ENCODE measurements around the gene SAPCD2.

The SAPCD2 gene

DNA sequence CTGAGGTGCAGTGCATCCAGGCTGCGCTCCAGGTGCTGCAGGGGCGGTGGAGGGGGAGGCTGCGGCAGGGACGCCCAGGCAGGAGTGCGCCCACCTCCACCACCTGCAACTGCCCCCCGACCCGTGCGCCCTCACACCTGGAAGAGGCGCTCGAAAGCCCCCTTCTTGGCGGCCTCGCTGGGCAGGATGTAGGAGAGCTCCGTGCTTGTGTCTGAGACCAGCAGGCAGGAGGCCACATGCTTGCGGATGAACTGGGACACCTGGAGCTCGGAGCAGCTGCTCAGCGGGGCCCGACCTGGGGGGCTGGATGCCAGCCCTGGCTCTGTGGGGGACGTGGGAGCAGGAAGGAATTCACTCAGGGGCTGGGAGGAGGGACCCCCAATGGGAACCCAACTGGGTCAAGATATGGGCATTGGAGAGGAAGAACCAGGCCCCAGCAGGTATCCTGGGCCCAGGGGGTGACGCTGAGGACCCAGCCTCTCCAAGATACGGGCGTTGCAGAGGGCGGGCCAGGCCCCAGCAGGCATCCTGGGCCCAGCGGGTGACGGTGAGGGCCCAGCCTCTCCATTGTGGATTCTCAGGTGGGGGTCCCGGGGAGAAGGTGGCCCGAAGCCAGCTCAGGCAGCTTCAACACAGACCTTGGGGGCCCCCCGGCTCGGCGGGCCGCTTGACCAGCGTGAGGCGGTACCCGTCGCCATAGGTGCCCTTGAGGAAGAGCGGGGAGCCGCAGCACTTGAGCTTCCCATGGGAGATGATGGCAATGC, 55.4 kb downstream of the SAPCD2 start:
- DNase-seq = no peak

DNA sequence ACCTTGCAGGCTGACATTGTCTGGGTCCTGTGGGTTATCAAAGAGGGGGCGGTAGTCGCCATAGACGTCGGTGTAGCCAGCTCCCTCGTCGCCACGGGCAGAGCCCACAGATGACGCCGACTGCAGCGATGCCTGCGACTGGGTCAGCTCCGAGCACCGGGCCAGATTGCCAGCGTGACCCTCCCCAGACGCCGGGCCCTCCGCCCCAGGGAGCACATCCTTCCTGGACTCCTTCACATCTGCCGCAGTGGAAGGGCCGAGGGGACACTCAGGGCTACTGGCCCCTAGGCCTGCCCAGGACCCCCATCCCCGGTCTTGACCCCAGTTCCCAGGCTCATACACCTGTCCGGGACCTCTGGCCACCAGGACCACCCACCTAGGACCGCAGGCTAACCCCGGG, 56.2 kb downstream of the SAPCD2 start:
- DNase-seq = no peak

DNA sequence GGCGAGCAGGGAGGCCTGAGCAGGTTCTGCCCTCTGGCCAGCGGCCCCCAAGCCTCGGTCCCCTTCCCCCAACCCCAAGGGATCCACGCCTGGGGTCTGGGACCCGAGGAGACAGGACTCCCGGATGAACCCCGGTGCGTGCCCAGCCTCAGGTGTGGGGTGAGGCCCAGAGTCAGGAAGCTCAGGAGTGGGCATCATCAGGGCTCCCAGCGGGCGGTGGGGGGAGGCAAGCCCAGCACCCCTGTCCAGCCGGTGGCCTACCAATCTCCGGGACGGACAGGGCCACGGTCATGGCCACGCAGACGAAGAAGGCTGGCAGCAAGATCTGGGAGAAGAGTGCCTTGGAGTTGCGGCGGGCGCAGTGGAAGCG, 56.8 kb downstream of the SAPCD2 start:
- no peak for DNase-seq

DNA sequence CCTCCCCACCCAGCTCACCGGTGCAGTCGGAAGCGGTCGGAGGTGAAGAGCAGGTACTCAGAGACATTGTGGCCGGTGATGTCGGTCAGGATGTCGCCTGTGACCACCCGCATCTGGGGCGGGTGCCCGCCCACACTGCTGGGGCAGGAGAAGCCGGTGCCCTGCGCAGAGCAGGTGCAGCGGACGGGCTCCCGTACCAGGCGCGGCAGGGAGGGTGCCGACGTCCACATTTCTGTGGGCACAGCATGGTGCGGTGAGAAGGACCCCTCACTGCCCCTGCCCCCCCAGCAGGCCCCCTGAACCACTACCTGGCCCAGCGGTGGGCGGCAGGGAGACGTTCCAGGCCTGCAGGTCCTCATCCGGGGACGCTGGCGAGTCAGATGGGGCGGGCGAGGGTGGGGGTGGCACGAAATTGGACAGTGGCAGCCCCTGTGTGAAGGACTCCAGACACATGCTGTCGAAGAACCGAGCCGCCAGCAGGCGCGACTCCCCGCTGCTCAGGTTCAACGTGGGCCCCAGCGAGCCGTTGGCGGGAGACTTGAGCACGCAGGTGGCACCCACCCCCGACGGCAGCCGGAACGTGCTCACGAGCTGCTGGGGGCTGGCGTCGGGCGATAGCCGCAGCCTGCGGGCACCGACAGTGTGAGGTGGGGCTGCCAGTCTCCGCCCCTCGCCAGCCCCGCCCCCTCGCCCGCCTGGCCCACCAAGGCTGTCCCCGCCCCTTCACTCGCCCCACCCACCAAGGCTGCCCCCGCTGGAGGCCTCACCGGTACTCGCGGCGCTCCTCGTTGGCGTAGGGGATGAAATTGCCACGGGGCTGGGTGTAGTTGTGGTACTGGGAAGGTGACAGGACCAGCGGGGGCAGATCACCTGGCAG, 57.4 kb downstream of the SAPCD2 start:
- no peak for DNase-seq

All from GF-D8 (cell line).